ENCODE measurements around the gene SPAM1.

DNA sequence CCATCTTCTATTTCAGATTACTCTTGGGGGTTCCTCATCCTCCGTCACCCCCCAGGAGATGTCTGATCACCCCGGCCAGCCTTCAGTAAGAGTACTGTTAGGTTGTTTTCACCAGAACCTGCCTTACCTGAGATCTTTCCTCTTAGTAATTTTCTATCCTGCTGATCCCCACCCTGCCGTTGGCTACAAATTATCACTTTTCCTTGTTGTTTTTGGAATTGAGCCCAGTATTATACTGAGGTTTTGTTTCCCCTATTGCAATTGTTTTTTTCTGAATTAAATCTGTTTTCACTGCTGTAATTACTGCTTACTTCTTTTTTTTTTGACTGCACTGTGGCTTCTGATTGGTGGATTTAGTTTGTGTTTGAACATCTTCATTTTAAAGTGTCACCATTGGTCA, 14.7 kb downstream of the SPAM1 start:
- TF ChIP-seq CTCF (IDR thresholded peaks at IDR 0.05), result no peak
- no peak for TF ChIP-seq POLR2AphosphoS5 (IDR thresholded peaks at IDR 0.05)

All from prostate gland (tissue), 2 donors.